Measurements from ENCODE around the gene HAT1. TPM values are rescaled to one million over a fixed set of nuclear protein-coding genes. Genes with fewer than 3 reads are reported as not detected.

The HAT1 gene
- total and polyA plus RNA-seq, 4 donors = 11.8 to 45.1 (median 16.3) TPM

- Histone ChIP-seq H3K27me3 (ENCODE audit: control insufficient read depth in 4 of 4, insufficient read depth in 4 of 4, low read length in 3 of 4) (no peaks in the 10 kb centered on the region), H3K4me1 (ENCODE audit: control insufficient read depth in 4 of 4, insufficient read depth in 4 of 4, low read length in 3 of 4) (no peaks in the 10 kb centered on the region), H3K9ac (ENCODE audit: low read depth in 1 of 2, low read length in 2 of 2) (no peak overlapping the region), H3K9me3 (ENCODE audit: control insufficient read depth in 4 of 4, low read length in 3 of 4) (no peaks in the 10 kb centered on the region), H3K4me3 (ENCODE audit: low read depth in 1 of 3, low read length in 3 of 3) (no peak overlapping the region), H3K36me3 (ENCODE audit: control insufficient read depth in 4 of 4, insufficient read depth in 3 of 4, low read depth in 1 of 4, low read length in 3 of 4) (peaks cover 0 to 6% (median 1%) of the 10 kb centered on the region in 4 donors), H3K27ac (ENCODE audit: low read depth in 1 of 2, low read length in 2 of 2) (no peak overlapping the region)
- no peak for DNase-seq (ENCODE audit: low spot score)
- TF ChIP-seq FOXA1 (IDR thresholded peaks at IDR 0.05) (no peak), HNF4G (IDR thresholded peaks at IDR 0.05) (no peak), ATF3 (IDR thresholded peaks at IDR 0.05) (no peak), NR2F2 (IDR thresholded peaks at IDR 0.05) (no peak), TAF1 (conservative IDR thresholded peaks at IDR 0.05) (no peak), EGR1 (IDR thresholded peaks at IDR 0.05; ENCODE audit: low read depth in 2 of 2) (no peak), RXRA (IDR thresholded peaks at IDR 0.05) (no peak), HNF4A (conservative IDR thresholded peaks at IDR 0.05) (no peak), ZBTB33 (IDR thresholded peaks at IDR 0.05) (no peak), FOXA2 (IDR thresholded peaks at IDR 0.05) (no peak), MAX (IDR thresholded peaks at IDR 0.05) (no peak), SP1 (IDR thresholded peaks at IDR 0.05) (no peak), CTCF (IDR thresholded peaks at IDR 0.05; ENCODE audit: low read depth, low read length, missing input control) (no peak), RAD21 (IDR thresholded peaks at IDR 0.05) (no peak), REST (IDR thresholded peaks at IDR 0.05) (no peak), GABPA (IDR thresholded peaks at IDR 0.05 in 1 of 2, conservative IDR thresholded peaks at IDR 0.05 in 1 of 2) (no peak), JUND (IDR thresholded peaks at IDR 0.05) (no peak)
- WGBS = 96% methylated on average over 4 of the region's 4 CpGs
These were observed 64.5 kb downstream of the HAT1 start for GRCh38 chr2:171986778-171987177.

GRCh38 chr2:171991027-171991426 lies 68.8 kb downstream of the HAT1 start:
- H3K4me1 ChIP-seq (ENCODE audit: control insufficient read depth in 4 of 4, insufficient read depth in 4 of 4, low read length in 3 of 4) = no peaks in the 10 kb centered on the region
- H3K36me3 ChIP-seq (ENCODE audit: control insufficient read depth in 4 of 4, insufficient read depth in 3 of 4, low read depth in 1 of 4, low read length in 3 of 4) = no peaks in the 10 kb centered on the region
- TF ChIP-seq RAD21 (IDR thresholded peaks at IDR 0.05) = no peak
- no peak for TF ChIP-seq TAF1 (conservative IDR thresholded peaks at IDR 0.05)
- TF ChIP-seq NR2F2 (IDR thresholded peaks at IDR 0.05) = no peak
- TF ChIP-seq CTCF (IDR thresholded peaks at IDR 0.05; ENCODE audit: low read depth, low read length, missing input control) = no peak
- no peak for TF ChIP-seq EGR1 (IDR thresholded peaks at IDR 0.05; ENCODE audit: low read depth in 2 of 2)
- no peak for TF ChIP-seq HNF4A (conservative IDR thresholded peaks at IDR 0.05)
- no peak for TF ChIP-seq SP1 (IDR thresholded peaks at IDR 0.05)
- H3K4me3 ChIP-seq (ENCODE audit: low read depth in 1 of 3, low read length in 3 of 3) = no peak overlapping the region
- no peaks in the 10 kb centered on the region for H3K27me3 ChIP-seq (ENCODE audit: control insufficient read depth in 4 of 4, insufficient read depth in 4 of 4, low read length in 3 of 4)
- H3K9me3 ChIP-seq (ENCODE audit: control insufficient read depth in 4 of 4, low read length in 3 of 4) = no peaks in the 10 kb centered on the region
- no peak overlapping the region for H3K27ac ChIP-seq (ENCODE audit: low read depth in 1 of 2, low read length in 2 of 2)
- DNase-seq (ENCODE audit: low spot score) = no peak
- H3K9ac ChIP-seq (ENCODE audit: low read depth in 1 of 2, low read length in 2 of 2) = no peak overlapping the region
- WGBS = 95% methylated on average over 4 of the region's 4 CpGs

Data from liver (tissue), 9 donors.